Activated CD4-positive, alpha-beta T cell treated with anti-CD3 and anti-CD28 coated beads, Interleukin-2, amount 50 U/mL, for 16 hours (primary cell): ENCODE measurements around the gene ALX4.

ENCODE experiments used
- DNase-seq: peaks from one replicate; pipeline ENCODE4 v3.0.0-alpha.2; 2020

The ALX4 gene

DNA sequence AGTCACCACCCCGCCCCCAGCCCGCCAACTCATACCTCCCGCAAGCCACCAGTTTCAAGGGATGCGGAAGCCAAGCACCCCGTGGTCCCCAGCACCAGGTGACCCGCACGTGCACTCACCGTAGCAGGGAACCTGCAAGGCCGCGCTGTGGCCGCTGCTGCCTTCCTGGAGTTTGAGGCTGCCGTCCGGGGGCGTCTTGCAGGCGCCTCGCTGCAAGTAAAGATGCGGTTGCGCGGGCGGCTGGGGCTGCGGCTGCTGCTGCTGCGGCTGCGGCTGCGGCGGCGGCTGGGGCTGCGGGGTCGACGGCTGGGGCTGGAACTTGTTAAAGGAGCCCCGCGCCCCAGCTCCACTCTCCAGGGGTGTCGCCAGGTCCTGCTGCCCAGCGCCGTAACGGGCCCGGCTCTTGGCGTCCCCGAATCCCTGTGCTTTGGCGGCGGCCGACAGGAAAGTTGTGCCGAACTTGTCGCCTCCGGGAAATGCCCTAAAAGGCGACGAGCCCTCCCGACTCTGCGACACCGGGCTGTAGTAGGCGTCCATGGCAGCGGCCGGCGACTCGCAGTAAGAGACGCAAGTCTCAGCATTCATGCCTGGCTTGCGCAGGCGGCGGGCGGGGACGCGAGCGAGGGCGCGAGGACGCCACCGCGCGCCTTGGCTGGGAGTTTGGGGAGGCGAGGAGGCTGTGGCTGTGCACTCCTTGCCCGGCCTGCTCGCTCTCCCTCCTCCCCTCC, at the start of gene ALX4:
Gene ALX4 (minus strand): TSS at position 662 of the 728 bp plus-strand sequence. CDS start 77 bp downstream, at position 585.
- DNase-seq = peak; percentile 45

DNA sequence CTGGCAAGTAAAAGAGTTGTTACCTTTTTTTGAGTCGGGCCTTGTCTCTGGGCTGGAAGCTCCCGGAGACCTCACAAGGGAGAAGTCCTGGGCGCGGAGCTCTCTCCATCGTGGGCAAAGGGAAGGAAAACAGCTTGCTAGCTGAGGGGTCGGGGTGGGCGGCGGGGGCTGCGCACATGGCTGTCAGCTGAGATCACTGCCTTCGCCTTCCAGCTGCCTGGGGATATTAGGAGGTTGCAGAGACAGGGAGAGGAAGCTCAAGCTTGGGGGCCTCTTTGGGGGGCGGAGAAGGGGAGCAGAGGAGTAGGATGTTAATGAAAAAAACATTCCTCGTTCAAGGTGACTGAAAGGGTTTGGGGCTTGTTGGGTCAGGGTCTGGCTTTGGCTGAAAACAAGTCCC, 49.2 kb upstream of the ALX4 start:
- no peak for DNase-seq

DNA sequence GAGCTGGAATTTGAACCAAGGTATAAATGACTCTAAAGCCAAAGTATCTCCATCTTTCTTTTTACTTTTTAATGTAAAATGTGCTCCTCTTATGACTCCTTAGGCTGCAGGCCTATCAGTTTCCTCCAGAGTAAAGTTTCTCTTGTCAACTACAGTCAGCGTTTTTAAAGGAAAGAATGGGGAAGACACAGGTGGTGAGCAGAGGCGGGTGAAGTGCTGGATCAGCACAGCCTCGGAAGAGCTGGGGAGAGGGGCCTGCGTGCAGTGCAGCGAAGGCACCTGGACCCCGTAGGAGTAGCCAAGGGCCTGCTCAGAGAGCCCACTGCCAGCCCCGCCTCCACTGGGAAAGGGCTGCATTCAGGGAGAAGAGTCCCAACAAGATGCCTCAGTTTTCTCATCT, 48.8 kb upstream of the ALX4 start:
- DNase-seq = no peak

DNA sequence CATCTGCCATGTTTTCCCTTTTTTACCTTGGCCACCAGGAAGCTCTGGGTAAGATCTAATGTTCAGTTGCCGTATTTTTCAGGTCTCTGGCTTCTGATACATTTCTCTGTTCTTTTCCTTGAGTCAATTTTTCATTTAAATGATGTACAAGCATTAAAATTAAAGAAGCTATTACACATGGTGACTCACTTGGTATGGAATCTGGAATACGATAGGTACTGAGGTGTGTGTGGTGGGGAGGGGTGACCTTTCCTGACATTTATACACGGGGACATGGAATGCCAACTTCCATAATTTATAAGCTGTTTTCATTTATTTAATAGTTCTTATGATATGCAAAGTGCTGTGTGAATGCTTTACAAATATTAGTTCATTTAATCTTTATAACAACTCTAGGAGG, 47.8 kb upstream of the ALX4 start:
- no peak for DNase-seq

DNA sequence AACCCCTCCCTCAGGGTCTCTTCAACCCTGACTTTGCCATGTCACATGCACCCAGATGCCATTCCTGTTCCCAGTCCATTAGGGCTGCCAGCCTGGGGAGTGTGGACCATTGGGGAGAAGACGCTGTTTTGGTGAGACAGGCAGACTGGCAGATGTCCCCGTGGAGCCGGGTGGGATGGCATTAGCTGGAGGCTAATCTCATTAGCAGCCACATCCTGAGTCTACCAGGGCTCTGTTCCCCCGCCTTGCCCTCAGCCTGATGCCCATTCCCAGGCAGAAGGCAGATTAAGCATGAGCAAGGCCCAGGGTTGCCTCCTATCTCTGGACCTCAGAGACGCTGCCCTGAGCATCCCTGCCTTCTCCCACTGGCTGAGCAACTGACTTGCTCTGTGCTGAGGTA, 46.4 kb upstream of the ALX4 start:
- DNase-seq = no peak

DNA sequence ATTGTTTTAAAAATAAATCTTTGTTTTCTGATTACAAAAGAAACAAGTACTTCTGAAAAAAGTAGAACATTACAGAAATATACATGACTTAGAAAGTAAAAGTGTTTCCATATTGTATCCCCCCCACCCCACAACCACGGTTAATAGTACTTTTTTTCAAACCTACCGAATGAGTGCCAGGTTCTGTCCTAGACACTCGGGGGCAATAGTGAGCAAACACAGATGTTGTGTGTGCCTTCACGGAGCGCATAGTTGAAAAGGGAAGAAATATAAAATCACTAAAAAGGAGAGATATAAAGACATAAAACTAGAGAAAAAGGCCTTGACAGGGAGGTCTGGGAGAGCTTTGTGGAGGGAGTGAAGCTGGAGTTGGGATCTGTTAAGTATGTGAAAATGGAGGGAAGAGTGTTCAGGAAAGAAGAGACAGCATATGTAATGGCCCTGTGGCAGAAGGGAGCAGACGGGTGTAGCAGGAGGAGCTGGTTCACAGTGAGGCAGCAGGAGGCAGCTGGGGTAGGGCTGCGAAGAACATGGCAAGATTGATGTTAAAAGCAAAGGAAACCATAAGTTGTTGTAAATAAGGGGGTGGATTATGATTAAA, 42.1 kb upstream of the ALX4 start:
- DNase-seq = no peak

DNA sequence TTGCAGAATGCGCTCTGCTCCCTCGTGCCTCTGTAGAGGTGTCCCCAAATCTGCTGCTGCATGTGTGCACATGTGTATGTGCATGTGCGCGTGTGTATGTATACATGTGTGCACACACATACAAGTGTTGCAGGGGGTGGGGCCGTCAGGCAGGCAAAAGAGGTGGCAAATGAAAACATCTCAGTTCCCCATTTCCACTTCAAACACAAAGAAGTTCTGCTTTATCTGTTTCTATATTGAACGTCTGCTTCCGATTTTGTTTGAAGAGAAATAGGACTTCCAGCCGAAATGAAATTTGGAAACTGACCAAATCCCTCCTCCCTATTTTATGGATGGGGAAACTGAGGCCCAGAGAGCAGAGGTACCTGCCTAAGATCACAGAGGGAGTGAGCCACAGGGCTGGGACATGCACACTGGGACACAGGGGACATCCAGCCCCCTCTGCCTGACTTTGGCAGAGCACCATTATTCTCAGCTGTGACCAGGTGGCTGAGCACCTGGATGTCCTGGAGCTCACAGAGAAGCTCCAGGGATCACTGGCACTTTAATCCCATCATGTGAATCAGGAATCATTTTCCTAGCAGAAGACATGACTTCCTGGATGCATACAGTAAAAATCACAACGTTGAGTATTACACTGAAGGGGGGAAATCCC, 41.2 kb upstream of the ALX4 start:
- DNase-seq = no peak

DNA sequence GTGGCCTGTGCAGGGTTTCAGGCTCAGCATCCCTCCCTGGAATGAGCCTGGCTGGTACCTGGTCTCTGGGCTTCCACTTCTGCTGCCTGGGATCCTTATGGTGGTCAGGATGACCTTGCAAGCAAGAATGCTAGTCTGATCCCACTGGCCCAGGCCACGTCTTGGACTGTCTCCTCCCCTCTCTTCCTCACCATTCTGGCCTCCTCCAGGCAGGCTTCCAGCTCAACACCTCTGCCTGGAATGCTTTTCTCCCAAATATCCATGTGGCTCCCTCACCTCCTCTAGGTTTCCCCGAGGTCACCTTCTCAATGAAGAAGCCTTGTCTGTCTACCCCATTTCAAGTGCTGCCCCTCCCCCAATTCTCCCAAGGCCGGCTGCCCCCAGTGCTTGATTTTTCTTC, 39.4 kb upstream of the ALX4 start:
- no peak for DNase-seq

DNA sequence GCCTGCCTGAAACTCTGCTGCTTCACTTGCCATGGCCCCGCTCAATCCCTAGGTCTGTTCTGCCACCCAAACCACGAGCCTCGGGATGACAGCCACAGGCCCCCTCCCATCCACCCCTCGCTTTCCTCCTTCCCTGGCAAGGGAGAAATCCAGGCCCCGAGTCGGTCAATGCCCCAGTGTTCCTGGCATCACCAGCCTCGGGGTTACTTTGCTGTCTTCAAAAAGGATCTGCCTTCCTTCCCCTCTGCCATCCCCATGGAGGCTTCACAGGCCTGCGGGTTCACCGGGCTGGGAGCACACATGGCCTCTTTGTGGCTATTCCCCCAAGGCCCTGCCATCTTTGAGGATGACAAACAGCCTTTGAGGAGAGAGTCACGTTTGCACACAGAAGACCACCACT, 38.8 kb upstream of the ALX4 start:
- DNase-seq = no peak

DNA sequence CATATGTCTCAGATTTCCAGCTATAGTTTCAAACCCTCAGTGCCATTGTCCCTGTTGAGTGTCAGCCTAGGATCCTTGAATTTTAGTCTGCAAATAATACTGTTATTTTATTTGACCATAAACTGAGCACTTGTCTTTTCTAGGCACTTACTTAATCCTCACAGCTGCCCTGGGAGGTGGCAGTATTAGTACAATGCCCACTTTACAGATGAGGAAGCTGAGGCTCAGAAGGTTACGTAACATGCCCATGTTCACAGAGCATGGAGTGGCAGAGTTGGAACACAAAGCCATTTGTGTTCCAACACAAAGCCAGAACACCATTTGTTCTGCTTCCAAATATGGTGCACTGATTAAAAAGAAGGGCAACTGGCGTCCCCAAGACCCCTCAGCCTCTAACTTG, 38.2 kb upstream of the ALX4 start:
- DNase-seq = no peak

DNA sequence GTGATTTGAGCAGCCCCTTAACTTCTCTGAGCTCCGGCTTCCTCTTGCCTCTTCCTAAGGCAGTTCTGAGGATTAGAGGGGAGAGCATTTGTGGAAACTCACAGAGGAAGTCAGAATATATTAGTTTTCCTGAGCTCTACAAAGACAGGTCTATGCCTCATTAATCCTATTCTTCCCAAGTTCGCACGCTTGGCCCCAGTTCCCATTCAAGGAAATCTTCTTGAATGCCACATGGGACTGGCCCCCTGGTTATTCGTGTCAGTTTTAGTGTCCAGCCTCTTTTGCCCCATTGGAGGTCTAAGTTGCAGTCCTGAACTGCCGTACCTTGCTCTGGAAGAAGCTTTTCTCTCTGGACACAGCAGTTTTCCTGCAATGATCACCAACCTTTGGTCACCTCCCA, 37.6 kb upstream of the ALX4 start:
- no peak for DNase-seq

DNA sequence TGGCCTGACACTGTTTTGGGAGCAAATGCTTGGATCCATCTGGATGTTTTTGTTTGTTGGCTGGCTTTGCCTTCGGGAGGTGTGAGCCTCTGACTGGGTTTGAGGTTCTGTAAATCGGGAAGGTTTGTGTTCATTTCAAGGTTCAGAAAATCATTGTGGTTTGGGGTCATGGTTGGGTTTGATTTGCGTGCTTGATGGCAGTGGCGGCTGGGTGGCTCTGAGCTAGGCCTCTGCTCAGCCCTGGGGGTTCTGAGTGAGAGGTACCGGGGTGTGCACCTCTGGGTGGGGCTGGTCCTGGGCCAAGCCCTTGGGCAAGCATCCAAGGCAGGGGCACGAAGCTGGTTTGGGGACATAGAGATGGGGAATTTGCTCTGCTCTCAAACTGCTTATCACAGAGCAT, 37.0 kb upstream of the ALX4 start:
- DNase-seq = no peak

DNA sequence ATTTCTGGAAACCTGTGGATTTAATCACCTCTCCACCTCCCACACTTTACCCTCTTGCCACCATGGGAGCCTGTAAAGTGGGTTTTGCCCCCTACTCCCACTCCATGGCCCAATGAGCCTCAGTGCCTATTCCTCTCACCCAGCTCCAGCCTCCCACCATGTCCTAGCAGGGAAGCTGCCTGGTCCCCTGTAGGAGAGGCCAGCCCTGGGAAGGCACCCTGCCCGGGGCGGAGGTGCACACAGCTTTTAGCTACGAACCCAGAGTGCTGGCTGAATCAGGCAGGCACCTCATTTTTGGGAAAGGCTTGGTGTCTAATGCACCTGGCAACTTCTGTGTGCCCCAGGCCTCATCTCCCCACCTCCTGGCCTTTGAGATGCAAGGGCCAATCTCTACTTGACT, 35.8 kb upstream of the ALX4 start:
- no peak for DNase-seq

DNA sequence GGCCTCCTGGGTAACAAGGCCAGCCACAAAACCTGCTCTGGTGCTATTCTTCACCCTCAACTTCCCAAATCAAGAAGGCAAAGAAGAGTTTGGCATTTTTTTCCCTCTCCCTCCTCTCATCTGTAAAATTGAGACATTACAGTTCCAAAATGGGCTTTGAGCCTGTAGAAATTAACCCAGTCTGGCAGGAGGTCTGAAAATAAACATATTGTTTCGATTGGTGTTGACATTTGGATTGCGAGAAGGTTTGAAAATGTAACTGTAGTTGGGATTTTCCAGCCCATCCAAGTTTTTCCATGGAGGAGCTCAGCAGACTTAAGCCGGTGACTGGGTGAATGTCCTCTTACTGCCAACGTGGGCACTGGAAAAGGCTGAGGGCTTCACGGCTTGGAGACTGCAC, 35.0 kb upstream of the ALX4 start:
- no peak for DNase-seq

DNA sequence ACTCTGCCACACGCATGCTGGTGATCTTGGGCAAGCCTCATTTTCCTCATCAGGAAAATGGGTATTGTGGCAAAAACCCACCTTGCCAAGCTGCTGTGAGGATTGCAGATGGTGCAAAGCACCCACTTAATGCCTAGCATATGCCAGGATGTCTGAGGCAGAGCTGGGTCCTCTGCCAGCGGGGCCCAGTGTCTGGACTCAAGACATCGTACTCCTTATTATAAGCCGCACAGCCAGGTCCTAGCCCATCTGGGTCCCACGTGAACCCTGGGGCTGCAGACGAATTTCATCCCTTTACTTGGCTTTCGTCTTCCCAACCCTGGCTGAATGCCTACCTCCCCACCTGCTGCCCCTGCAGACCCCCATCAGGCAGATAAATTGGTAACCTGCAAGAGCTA, 34.5 kb upstream of the ALX4 start:
- DNase-seq = no peak

DNA sequence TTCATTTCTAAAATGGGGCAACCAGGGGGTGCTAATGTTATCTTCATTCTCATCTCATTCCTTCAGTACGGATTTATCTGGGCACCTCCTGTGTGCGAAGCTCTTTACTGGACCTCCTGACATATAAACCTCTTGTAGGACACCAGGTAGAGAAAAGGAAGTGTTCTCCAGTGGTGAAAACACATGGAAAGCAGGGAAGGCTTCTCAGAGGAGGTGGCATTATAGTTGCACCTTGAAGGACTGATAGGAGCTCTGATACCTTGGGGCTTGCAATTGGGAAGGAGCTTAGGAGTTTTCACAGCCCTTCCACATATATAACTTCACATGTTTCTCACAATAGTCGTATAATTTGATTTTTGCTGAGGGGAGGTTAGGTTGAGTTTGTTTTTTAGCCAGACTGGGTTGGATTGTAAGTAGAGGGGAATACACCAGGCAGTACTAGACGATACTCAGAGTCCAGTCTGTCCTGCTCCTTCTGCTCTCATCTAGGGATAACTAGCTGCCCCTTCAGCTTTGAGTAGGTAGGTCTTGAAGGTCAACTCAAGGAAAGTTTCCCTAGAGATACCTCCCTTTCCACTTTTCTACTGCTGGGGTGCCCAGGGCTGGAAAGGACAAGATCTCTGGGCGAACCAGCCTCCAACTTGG, 34.0 kb upstream of the ALX4 start:
- no peak for DNase-seq

DNA sequence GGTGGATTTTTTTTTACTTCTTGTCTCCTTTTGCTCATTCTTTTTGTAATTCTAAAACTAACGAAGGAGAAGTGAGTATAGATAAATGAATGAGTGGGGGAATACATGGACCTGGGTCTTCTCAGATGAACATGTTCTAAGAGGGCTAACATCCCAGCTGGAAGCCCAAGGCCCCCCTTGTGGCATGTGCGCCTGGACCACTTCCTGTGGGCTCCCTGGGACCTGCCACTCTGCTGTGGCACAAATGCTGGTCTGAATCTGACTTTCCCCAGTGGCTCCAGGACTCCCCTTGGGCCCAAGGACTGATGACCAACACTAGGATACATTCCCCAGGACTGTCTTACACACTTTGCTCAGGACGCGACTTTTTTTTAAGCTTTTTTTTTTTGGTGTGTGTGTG, 32.7 kb upstream of the ALX4 start:
- no peak for DNase-seq

DNA sequence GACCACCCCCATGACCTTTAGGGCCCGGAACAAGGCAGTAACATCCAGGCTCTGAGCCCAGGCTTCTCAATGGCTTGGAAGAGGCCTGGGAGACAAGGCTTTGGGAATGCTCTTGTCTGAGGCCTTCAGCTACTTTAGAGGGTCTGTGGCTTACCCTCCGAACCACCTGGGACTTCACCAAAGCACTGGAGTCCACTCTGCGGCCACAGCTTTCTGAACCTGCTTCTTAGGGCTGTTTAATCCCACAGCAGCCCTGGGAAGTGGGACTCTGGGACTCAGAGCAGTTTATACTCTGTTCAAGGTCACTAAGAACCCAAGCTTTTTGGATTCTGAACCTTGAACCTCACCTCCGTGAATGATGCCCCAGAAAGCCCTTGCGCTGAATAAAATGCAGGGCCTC, 30.7 kb upstream of the ALX4 start:
- no peak for DNase-seq

DNA sequence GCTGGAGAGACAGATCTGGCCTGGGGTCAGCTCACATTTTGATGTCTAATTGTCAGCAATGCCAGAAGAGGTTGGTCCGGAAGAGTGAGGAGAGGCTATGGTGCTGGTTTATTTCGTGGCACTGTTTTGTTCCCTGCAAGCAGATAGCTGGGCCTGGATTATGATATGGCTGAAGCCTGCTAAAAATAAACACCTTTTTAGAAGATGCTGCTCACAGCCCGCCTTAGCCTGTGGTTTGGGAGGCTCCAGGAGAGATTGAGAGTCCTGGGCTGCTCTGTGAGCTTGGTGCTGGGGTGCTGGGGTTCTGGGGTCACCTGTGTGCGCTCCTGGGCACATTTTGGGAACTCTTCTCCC, 29.6 kb upstream of the ALX4 start:
- no peak for DNase-seq

DNA sequence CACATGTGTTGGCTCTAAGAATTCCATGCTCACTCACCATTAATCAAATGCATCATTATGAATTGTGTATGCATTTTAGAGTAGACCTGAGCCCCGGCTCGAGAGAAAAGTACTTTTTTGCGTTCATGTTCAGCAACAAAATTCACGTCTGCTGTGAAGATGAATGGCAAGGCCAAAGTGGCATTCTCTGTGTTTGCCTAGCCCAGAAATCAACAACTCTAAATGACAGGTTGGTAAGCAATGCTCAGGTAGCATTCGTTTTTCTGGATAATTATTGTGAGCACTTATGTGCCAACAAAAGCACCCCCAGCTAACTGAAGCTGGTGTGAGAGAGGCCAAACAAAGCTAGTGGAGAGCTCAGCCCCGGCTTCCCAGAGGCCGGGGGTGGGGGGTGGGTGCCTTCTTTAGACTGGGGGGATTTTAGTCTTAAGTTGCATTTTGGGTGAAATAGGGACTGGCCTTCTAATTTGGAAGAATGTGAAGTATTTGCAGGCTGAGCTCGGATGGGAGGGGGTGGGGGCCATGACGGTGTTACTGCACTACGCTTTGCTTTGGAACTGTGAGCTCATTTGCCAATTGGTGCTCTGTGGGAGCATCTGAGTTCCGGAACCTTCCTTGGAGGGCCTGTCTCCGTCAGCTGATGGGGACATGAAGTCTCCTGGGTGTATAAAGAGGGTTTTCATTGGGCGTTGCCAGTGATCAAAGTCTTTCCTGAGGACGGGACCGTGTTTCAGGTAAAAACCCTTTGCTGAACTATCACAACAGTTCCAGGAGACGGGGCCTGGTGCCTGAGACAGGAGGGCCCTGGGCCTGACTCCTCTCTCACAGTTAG, 29.0 kb upstream of the ALX4 start:
- DNase-seq = no peak

DNA sequence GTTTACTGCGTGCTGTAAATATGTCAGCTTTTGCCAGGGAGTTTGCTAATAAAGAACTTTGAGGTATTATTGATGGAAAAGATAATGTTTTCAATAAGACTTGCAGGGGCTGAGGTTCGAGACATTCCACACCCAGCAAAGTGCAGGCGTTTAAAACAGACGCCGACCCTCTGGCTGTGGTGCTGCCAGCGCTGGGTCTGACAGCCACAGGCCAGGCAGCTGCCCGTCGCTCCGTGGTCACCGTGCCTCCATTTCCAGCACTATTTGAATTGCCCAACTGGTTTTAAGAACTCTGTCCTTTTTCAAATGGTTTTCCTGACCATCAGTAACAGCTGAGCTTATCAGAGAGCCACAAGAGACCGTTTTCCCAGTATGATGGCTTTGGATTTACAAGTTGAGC, 28.1 kb upstream of the ALX4 start:
- DNase-seq = no peak

DNA sequence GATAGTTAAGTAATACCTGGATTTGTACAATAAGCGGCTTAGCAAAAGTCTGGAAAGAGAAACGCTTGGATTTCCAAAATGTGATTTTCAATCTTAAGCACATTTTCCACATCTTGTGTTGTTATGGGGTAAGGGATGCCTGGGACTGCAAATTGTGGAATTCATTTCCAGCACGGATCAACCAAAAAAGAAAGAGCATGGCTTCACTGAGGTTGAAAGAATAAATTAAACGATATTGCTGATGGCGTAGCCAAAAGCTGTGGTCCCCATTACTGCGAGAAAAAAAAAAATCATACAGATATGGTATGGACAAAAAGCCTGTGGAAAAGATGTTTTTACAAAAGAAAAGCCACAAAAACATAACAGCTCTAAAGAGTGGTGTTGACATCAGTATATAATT, 26.0 kb upstream of the ALX4 start:
- DNase-seq = no peak

DNA sequence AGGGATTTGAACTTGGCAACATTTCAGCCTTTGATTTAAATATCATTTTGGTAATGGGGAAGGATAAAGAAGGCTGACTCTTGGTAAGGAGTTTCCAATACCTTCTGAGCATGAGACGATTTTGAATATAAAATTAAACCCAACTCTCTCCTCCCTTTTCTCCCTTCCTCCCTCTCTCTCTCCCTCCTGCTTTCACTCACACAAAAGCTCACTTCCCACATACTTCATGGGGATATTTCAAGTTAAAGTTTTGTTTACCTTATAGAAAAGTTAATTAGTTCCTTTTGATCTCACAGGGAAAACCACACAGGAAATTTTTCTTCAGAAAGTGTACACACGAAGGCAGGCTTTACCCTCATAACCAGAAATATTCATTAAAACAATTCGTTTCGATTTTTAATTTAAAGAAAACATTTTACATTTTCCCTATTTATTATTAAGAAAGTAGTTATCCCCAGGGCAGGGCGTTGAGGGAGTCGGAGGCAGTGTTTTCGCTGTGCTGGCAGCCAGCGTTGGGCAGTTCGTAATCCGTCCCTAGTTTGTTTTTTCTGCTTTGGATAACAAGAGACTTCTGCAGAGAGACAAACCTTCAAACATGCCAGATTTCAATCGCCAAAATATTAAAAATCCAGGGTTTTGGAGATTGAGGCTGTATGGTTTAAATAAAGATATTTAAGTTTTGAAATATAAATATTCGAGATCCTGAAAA, 25.3 kb upstream of the ALX4 start:
- no peak for DNase-seq
